LoVo (cell line): ENCODE results near the gene ARRB1.
"Not testable (repeated sequence)": the region's sequence is repeated elsewhere in the genome, so short reads cannot be mapped to it uniquely, and the experiment has no call there.

Experiments used
- DNase-seq: peaks from one replicate; pipeline ENCODE4 v3.0.0-alpha.2; 2016; ENCODE audit warnings: low spot score

ARRB1 gene

DNA sequence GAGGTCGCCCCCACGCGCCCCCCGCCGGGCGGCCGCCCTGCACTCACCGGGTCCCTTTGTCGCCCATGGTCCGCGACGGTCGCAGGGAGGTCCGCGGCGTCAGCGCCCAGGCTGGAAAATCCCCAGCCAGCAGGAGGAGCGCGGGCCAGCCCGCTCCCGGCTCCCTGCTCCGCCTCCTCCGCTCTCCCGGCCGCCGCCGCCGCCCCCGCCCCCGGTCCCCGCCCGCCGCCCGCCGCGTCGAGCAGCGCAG, at the start of gene ARRB1:
TSS of gene ARRB1 (minus strand) at position 121 of the 250 bp plus-strand sequence. CDS start at position 67, 54 bp downstream.
- DNase-seq, result peak; percentile 62

DNA sequence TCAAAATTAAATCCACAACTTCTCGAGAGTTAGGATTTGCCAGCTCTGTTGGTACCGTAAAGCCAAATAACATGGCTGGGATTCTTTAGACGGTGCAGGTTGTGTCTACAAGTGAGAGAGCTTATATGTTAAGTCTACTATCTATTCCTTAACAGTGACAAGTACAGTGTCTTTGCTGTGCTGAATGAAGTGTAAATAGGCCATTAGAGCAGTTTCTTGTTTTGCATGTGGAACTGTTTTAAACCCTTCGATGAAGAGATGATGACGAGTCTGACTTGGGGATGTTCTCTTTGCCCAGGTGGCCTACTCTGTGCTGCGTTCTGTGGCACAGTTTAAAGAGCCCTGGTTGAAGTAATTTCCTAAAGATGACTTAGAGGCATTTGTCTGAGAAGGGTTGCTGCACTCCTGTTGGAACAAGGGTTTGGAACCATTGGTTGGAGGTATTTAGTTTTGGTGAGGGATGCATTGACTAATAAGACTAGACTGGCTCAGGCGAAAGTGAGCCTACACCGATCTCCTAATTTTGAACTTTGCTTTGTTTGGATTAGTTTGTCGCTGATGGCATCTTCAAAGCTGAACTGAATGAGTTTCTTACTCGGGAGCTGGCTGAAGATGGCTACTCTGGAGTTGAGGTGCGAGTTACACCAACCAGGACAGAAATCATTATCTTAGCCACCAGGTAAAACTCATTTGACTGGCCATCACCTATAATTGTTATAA, 48.8 kb upstream of the ARRB1 start:
- no peak for DNase-seq

DNA sequence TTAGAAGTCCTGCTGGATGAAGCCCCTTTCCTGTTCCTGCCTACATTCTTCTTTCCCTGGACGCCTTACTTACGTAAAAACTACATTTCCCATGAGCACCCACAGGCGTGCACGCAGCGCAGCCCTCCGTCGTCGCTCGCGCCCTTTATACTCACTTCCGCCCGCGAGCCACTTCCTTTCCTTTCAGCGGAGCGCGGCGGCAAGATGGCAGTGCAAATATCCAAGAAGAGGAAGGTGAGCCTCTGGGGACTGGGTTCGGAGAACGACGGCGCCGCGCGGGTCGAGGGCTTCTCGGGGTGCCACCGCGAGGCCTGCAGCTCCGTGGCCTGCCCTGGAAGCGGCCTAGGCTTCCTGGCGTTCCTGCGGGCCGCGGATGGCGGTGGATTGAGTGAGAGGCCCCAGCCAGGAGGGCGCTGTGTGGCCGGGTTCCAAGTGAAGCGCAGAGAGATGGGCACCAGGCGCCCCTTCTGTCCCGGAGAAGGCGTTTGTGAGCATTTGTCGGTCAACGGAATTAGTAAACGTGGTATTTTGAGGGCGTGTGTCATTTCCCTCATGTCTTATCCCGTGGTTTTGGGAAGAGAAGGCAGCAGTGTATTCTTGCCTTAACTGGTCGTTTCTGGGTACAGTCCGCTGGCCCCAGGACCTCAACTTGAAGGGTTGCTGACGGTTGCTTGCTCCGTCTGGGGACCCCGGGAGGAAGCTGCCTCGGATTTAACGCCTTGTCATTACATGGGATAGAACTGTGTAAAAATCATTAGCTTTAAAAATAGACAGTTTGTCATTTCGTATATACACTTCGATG, 48.1 kb upstream of the ARRB1 start, which contains the start of gene RPS3:
TSS of gene RPS3 (plus strand) at position 175 of the 802 bp plus-strand sequence. CDS start at position 205, 30 bp downstream.
- DNase-seq, result peak; percentile 91

DNA sequence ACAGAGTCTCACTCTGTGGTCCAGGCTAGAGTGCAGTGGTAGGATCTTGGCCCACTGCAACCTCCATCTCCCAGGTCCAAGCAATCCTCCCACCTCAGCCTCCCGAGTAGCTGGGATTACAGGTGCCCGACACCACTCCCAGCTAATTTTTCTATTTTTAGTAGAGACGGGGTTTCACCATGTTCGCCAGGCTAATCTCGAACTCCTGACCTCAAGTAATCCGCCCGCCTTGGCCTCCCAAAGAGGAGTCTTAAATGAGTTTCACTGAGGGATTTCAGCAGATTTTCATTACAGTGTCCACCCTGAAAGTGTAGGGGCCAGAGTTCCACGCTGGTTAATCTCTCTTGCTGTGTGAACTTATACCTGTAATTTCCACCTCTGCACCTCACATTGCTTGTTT, 47.4 kb upstream of the ARRB1 start:
- DNase-seq, result no peak

DNA sequence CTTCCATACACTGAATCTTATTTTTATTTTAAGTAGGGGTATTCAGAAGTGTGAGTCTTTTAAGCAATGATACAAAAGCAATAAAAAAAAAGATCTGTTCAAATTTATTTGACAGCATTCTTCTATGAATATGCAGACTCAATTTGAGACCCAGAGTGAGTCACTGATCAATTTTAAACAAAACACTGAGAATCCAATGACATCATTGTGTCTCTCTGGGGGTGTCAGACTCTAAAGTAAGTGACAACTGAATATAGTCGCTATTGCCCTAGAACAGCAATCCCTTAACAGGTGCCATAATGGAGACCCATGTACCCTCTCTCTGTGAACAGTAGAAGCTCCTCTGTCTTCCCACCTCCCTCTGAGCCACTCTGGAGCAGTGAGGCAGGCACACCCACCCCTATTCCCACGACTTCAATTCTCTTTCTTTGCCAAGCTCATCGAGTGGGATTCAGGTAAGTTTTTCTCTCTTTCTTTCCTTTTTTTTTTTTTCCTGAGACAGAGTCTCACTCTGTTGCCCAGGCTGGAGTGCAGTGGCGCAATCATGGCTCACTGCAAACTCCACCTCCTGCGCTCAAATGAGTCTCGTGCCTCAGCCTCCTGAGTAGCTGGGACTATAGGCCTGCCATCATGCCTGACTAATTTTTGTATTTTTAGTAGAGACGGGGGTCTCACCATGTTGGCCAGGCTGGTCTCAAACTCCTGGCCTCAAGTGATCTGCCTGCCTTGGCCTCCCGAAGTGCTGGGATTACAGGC, 42.8 kb upstream of the ARRB1 start:
- DNase-seq, result no peak

DNA sequence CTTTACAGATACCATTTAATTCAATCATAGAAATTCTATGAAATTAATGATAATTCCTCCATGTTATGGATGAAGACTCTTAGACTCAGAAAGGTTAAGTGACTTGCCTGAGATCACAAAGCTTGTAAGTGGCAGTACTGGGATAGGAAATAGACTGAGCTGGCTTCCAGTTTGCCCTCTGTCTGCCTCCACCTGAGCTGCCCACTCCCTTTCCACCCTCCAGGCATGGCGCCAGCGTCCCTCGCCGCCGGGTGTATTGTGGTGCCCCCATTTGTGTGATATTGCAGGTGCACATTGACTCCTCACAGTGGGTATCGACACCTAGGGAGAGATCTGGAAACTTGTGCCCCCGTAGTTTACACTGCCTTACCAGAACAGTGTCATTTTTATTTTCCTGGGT, 38.5 kb upstream of the ARRB1 start:
- DNase-seq, result no peak

DNA sequence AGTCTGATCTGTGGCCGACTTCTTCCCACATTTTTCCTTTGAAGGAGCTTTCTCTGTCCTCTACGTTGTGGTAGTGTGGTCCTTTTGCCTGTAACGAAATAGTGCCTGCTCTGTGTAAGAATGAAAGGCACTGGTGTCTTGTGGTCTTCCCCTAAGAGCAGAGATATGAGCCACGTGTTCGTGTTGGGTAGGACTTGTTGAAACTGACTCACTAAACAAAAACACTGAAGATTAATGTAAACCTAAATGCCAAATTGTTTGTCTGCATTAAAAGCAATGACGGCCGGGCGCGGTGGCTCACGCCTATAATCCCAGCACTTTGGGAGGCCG, 37.8 kb upstream of the ARRB1 start:
- DNase-seq, result no peak

DNA sequence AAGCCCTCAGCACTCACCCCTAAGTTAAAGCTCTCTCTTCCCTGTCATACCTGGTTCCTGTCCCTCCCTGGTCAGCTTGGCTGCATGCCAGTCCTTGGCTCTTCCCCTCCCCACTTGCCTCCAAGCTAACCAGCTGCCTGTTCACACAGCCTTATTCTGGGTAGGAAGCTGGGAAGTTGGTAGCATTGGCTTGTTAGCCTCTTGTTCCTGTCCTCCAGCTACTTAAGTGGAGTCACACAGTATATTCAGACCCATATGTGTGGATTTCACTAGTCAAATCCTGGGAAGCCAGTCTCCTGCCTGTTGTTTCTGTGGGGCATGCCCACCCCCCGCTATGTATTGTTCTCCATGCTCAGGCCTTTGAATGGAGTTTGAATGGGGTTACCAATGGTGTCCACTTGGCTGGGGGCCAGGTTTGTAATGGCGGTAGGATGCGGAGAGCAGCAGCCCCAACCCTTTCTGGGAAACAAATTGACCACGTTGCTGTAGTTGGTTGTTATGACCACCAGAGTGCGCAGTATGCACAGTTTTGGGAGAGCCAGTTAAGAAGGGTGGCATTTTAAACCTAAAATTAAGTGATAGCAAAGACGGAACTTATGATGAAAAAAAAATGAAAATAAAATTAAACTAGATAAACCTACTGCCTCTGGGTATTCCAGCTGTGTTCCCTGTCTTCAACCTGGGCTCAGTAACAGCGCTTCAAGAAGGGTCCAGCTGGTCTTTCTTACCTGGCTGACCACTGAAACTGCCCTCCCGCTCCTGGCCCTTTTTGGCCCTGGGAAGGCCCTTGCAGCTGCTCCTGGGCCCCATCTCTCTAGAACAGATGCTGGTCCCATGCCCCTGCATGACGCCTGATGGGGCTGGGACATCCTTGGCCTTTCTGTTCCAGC, 37.2 kb upstream of the ARRB1 start:
- peak; percentile 82 for DNase-seq

DNA sequence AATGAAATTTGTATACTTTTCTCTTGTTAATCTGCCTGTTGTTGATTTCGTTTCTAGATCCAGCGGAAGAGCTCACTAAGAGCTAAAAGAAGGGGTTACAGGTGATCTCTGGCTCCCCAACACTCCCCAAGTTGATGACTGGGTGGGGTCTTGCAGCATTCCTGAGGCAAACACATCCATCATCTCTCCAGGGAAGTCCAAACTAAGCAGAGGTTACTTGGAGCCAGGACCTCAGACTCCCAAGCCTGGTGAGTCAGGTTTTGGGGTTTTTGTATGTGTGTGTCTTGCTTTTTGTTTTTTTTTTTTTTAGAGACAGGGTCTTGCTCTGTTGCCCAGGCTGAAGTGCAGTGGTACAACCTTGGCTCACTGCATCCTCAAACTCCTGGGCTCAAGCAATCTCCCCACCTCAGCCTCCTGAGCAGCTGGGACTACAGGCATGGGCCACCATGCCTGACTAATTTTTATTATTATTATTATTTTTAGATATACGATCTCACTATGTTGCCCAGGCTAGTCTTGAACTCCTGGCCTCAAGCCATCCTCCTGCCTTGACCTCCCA, 36.4 kb upstream of the ARRB1 start:
- no peak for DNase-seq

DNA sequence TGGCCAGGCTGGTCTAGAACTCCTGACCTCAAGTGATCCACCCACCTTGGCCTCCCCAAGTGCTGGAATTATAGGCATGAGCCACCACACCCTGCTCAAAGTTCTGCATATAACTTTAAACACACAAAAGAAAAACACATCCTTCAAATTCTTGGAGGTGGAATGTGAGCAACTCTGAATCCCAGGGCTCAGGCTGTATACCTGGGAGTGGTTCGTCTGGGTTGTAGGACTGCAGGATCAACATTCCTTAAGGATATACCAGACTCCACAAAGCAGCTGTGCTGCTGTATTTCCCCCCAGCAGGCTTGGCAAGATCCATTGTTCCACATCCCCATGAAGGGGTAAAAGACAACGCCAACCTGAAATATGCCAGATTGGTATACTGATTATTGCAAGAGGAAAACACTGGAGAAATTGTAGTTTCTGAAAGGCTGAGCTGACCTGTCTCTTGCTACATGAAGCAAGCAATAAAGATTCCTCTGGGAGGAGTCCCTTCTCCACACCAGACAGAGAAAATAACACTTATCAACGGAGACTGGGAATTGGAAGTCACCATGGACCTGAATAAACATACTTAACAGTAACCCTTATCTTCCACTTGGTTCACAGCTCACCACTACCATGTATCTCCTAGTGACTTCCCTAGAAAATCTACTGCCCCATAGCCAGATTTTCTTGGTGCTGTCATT, 35.6 kb upstream of the ARRB1 start:
- peak; percentile 77 for DNase-seq

DNA sequence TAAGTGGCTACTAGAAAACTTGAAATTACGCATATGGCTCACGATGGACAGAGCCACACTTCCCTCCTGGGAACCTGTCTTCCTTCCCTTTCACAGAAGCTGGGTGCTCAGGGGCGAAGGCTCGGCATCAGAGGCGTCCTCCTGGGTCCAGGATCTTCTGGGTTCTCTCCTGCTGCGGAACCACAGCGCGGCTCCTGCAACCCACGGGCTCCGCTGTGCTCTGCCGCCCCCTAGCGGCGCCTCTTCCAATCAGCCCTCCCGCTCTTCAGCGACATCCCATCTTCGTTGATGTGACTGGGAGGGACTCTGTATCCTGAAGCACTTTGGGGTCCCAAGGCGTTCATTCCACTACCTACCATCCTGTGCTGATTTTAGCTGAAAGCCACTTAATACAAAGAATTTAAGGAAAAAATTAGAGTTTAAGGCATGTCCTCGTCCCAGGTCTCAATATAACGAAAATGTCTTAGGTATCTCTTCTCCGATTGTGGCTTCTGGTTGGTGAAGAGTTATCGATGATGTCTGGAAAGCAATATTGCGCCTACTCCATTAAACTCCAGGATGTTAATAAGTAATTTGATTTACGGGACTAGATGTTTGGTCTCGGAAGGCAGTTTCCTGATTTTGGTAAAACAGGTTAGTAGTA, 33.1 kb upstream of the ARRB1 start:
- peak; percentile 79 for DNase-seq

DNA sequence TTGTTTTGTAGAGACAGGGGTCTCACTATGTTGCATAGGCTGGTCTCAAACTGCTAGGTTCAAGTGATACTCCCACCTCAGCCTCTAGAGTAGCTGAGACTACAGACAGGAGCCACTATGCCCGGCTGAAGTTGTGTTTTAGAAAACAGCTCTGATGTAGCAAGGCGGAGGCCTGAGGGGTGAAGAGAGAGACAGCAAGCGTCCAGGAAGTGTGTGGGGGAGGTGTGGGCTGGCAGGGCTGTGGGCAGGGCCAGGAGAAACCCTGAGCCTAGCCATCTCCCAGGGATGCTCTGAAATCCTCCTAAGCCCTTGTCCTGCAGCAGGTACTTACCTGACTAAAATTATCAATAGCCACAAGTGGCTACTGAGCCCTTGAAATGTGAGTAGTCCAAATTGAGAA, 31.8 kb upstream of the ARRB1 start:
- no peak for DNase-seq

DNA sequence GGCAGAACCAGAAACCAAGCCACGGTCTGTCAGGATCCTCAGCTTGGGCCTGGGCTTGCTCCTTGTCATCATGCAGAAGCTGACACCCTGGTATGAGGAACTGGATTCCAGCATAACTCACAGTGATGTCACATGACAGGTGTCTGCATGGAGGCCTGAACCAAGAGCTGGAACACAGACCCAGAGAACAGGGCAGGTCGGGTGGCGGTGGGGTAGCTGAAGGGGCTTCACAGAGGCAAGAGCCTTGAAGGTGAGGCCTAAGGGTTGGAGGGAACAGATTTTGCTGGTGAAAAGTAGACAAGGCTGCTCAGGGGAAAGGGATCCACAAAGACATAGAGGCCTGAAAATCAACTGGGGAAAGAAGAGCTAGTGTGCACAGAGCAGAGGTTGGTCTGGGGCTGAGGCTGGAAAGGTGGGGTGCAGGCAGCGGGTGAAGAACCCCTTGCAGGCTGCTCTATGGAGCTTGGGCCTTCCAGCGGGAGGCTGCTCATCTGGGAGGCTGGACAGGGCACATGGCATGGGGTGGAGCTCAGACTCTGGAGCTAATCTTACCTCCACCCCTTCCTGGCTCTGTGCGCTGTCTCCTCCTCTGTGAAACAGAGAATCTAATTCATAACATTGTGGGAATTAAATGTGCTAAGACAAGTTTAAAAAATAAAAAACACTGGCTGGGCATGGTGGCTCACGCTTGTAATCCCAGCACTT, 29.4 kb upstream of the ARRB1 start:
- no peak for DNase-seq

DNA sequence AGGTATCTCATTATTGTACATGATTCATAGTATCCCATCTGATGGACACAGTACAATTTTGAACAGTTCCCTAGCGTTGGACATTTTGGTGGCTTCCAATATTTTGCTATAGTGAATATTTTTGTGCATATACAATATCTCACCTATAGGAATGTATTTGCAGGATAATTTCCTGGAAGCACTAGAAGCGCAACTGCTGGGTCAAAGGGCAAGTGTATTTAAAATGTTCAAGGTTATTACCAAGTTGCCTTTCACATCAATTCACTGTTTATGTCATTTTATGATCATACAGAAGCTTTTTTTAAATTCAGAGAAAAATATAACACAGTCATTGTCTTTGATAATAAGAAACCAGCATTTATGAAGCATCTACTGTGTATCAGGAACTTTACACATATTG, 28.8 kb upstream of the ARRB1 start:
- no peak for DNase-seq

DNA sequence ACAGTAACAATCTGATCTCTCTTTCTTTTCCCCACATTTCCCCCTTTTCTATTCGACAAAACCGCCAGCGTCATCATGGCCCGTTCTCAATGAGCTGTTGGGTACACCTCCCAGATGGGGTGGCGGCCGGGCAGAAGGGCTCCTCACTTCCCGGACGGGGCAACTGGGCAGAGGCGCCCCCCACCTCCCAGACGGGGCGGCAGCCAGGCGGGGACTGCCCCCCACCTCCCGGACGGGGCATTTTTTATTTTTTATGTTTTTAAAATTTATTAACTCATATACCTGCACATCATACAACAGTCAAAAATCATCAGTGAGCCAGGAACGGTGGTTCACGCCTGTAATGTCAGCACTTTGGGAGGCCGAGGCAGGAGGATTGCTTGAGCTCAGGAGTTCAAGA, 27.3 kb upstream of the ARRB1 start:
- DNase-seq, result not testable (repeated sequence)

DNA sequence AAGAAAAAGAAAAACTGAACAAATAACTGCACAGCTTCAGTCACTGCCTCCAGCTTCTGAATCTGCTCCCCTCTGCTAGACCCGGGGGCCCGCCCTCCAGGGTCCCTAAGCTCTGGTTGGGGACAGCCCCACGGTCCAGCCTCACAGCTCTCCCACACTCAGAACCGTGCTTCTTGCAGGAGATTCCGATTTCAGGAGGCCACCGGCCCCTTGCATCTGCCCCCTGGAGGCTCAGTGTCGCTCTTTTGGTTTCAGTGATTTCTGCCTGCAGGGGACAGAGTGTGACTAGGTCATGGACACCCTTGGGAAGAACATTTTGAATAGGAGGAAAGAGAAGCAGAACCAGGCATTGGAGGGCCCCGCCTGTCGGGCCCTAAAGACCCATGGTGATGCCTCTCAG, 24.7 kb upstream of the ARRB1 start:
- DNase-seq, result no peak

DNA sequence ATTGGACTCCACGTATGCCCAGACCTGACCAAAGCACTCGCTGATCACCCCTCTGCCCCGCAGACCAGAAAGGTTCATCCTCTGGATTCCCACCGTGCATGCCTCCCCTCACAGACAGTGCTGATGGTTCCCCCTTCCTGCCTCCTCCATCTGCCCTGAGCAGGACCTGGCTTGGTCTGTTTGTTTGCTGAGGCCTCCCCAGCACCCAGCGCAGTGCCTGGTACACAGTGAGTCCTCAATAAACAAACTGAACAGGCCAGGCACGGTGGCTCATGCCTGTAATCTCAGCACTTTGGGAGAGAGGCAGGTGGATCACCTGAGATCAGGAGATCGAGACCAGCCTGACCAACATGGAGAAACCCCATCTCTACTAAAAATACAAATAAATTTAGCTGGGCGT, 24.2 kb upstream of the ARRB1 start:
- no peak for DNase-seq

DNA sequence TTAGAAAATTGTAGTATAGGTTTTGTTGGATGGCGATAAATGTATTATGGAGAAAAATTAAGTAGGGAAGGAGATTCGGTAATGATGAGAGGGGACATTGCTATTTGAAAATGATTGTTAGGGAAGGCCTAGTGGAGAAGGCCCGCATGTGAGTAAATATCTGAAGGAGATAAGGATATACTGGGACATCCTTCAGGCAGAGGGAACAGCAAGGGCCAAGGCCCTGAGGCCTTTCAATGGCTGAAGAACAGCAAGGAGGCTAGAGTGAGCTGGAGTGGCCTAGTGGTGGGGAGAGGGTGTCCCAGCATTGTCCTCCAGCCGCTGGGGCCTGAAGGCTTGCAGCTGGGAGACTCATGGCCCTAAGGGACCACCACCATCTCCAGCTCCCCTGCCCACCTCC, 23.2 kb upstream of the ARRB1 start:
- DNase-seq, result no peak

DNA sequence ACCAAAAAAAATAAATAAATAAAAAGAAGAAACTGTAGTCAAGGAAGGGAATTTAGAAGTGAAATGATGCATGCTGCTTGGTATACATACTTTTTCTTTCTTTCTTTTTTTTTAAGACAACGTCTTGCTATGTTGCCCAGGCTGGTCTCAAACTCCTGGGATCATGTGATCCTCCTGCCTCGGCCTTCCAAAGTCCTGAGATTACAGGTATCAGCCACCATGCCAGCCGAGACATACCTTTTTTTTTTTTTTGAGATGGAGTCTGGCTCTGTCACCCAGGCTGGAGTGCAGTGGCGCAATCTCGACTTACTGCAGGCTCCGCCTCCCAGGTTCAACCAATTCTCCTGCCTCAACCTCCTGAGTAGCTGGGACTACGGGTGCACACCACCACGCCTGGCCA, 21.7 kb upstream of the ARRB1 start:
- DNase-seq, result no peak
